ENCODE measurements around the gene CDK8. TPM values are rescaled to one million over a fixed set of nuclear protein-coding genes. Genes with fewer than 3 reads are reported as not detected.

CDK8 gene
- total RNA-seq = 10.5 and 15.7 TPM in 2 replicates

GRCh38 chr13:26253787-26254582, at the start of gene CDK8:
Gene CDK8, plus strand, starts transcription at chr13:26254129. Its CDS starts 513 bp downstream, at chr13:26254642.

GRCh38 chr13:26221721-26222519, 32.0 kb upstream of the CDK8 start, which contains the start of gene RNF6:
Gene RNF6, minus strand, starts transcription at chr13:26222314. Its CDS starts 2,665 bp downstream, at chr13:26219649.

Other genes with a start within 250 kb of the CDK8 start
- gene SHISA2, start 202.1 kb upstream of the CDK8 start, total RNA-seq = 0.54 TPM in 1 of 2 replicates, not detected in the other
- gene RNF6, start 31.8 kb upstream of the CDK8 start, total RNA-seq = 21.5 and 27.1 TPM in 2 replicates